PFSK-1 (cell line): ENCODE measurements around the gene LRBA.

Experiments used
- FOXP2 ChIP-seq: optimal IDR thresholded peaks from 2 replicates; pipeline ENCODE3; 2011; ENCODE audit warnings: borderline replicate concordance, control low read depth, inconsistent platforms; ENCODE audit not compliant: insufficient read depth; ENCODE audit errors: extremely low read length, extremely low read depth
- POLR2AphosphoS5 ChIP-seq: IDR thresholded peaks from 2 replicates; pipeline ENCODE4 v1.6.1; 2012; ENCODE audit warnings: low read depth, mild to moderate bottlenecking, control low read depth, low read length, moderate library complexity
- SIN3A ChIP-seq: IDR thresholded peaks from 2 replicates; pipeline ENCODE4 v1.6.1; 2012; ENCODE audit warnings: mild to moderate bottlenecking, low read length, moderate library complexity, borderline replicate concordance; ENCODE audit not compliant: insufficient read depth
- TAF1 ChIP-seq: IDR thresholded peaks from 2 replicates; pipeline ENCODE4 v1.6.1; 2012; ENCODE audit warnings: low read length, control low read depth, borderline replicate concordance; ENCODE audit not compliant: insufficient read depth
- TF ChIP-seq, protein P1 (sequence below), 2 experiments: IDR thresholded peaks; 2 replicates each; pipeline versions ENCODE4 v1.6.1 to v1.8.0; 2011 to 2012; ENCODE audit warnings: low read depth in 2 of 2, low read length in 2 of 2, control low read depth in 1 of 2, inconsistent platforms in 1 of 2, mild to moderate bottlenecking in 1 of 2, moderate library complexity in 1 of 2; ENCODE audit not compliant: insufficient read depth in 1 of 2

DNA sequence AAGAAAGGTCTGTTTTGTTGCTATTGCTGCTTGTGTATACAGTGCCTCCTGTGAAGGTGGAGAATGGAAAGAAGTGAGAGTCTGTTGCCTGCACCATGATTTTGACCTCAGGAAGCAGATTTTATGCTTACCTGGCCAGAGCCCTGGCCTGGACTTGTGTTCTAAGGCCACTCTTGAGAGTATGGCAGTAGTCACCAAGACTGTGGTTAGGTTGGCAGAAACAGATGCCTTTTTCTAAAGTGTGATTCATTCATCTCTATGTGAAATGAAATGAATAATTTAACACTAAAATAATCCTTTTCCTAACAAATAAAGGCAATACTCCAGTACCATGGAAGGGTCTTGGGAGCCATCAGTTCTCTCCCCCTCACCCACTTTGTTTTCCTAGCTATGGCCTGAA, 775.1 kb downstream of the LRBA start:
- TF ChIP-seq POLR2AphosphoS5 (no peak), FOXP2 (no peak), SIN3A (no peak), TAF1 (no peak)
- TF ChIP-seq, protein P1, sequence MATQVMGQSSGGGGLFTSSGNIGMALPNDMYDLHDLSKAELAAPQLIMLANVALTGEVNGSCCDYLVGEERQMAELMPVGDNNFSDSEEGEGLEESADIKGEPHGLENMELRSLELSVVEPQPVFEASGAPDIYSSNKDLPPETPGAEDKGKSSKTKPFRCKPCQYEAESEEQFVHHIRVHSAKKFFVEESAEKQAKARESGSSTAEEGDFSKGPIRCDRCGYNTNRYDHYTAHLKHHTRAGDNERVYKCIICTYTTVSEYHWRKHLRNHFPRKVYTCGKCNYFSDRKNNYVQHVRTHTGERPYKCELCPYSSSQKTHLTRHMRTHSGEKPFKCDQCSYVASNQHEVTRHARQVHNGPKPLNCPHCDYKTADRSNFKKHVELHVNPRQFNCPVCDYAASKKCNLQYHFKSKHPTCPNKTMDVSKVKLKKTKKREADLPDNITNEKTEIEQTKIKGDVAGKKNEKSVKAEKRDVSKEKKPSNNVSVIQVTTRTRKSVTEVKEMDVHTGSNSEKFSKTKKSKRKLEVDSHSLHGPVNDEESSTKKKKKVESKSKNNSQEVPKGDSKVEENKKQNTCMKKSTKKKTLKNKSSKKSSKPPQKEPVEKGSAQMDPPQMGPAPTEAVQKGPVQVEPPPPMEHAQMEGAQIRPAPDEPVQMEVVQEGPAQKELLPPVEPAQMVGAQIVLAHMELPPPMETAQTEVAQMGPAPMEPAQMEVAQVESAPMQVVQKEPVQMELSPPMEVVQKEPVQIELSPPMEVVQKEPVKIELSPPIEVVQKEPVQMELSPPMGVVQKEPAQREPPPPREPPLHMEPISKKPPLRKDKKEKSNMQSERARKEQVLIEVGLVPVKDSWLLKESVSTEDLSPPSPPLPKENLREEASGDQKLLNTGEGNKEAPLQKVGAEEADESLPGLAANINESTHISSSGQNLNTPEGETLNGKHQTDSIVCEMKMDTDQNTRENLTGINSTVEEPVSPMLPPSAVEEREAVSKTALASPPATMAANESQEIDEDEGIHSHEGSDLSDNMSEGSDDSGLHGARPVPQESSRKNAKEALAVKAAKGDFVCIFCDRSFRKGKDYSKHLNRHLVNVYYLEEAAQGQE (IDR thresholded peaks at IDR 0.05; ENCODE audit: insufficient read depth in 1 of 2, low read depth in 2 of 2, low read length in 2 of 2): no peak
